Psoas muscle (tissue), 8 donors: Measurements from ENCODE around the gene C14orf93. TPM values are rescaled to one million over a fixed set of nuclear protein-coding genes. Genes with fewer than 3 reads are reported as not detected.
"Not testable (repeated sequence)": the region's sequence is repeated elsewhere in the genome, so short reads cannot be mapped to it uniquely, and the experiment has no call there.

Experiments used
- ATAC-seq, 4 donors: fragments of 200-7000 bp; cut with Tn5 transposase; one replicate each; pipeline ENCODE4 v1.9.1; 2020; ENCODE audit warnings: moderate library complexity in 3 of 4, mild to moderate bottlenecking in 2 of 4
- DNase-seq, 2 donors: peaks; one replicate each; pipeline ENCODE4 v3.0.0-alpha.2; 2020
- H3K27ac ChIP-seq: fragments of 200-600 bp; one replicate; pipeline ENCODE4 v1.8.0; 2022
- H3K27me3 ChIP-seq, 3 donors: fragments of 200-600 bp in 1 of 3; one replicate each; pipeline versions ENCODE4 v1.6.1 to v1.8.0; 2013 to 2022; ENCODE audit warnings: low read length in 2 of 3, mild to moderate bottlenecking in 2 of 3, moderate library complexity in 1 of 3; ENCODE audit not compliant: insufficient read depth in 3 of 3
- H3K36me3 ChIP-seq, 2 donors: fragments of 200-600 bp in 1 of 2; one replicate each; pipeline versions ENCODE4 v1.6.1 to v1.8.0; 2013 to 2022; ENCODE audit warnings: low read depth in 1 of 2, mild to moderate bottlenecking in 1 of 2, moderate library complexity in 1 of 2; ENCODE audit not compliant: insufficient read depth in 1 of 2
- H3K4me1 ChIP-seq: fragments of 200-600 bp; one replicate; pipeline ENCODE4 v1.8.0; 2022
- H3K4me3 ChIP-seq: fragments of 200-600 bp; one replicate; pipeline ENCODE4 v1.8.0; 2022; ENCODE audit warnings: mild to moderate bottlenecking
- H3K9me3 ChIP-seq: fragments of 200-600 bp; one replicate; pipeline ENCODE4 v1.8.0; 2022
- WGBS, 3 donors: extraction: QIAGEN DNeasy Blood & Tissue Kit; methylation state at CpG; one replicate each; pipeline versions ENCODE4 v1.1.6 to v1.1.7; 2013; 5-methylcytosine and 5-hydroxymethylcytosine counted together
- intact Hi-C, 2 donors: fragments of 100-400 bp; cut with DNase I; formaldehyde crosslinking; loops; one replicate each; pipeline versions ENCODE4 v1.11.0 to v1.14.2; 2022
- polyA plus RNA-seq, 3 donors: library from polyadenylated mRNA; stranded (reverse); fragments of 200-250 nt; gene quantifications; one replicate each; pipeline ENCODE4 v1.2.3, GENCODE V29; 2013
- total RNA-seq, 4 donors: library from RNA; stranded (reverse); fragmentation: NEBNext Ultra II Directional in 2 of 4; extraction: Animal tissue kit (Norgen Biotek cat#: 25700) in 2 of 4; gene quantifications; one replicate each; pipeline versions ENCODE4 v1.2.1 to v1.2.4, GENCODE V29; 2021 to 2023
- TF ChIP-seq, protein P1 (sequence below): fragments of 200-600 bp; IDR thresholded peaks from one replicate; pipeline ENCODE4 v1.8.0; 2022; ENCODE audit warnings: antibody characterized with exemption
- donor health status: healthy with polysubstance abuse.
- donor health status: DM: no; HTN: no; CAD: no; lungs with moderate emphysema.
- donor health status: Bipolar disorder and iron deficiency.
- donor health status: healthy.
- donor health status: DM: yes; HTN: yes; CAD: no.
- donor health status: DM: no; HTN: no; CAD: no.
- donor health status: DM: no; HTN: no; CAD: no.
- donor health status: DM: yes; HTN: yes; CAD: no.

C14orf93 gene
- total and polyA plus RNA-seq, 7 donors = 1.7 to 5.1 (median 3.5) TPM

DNA sequence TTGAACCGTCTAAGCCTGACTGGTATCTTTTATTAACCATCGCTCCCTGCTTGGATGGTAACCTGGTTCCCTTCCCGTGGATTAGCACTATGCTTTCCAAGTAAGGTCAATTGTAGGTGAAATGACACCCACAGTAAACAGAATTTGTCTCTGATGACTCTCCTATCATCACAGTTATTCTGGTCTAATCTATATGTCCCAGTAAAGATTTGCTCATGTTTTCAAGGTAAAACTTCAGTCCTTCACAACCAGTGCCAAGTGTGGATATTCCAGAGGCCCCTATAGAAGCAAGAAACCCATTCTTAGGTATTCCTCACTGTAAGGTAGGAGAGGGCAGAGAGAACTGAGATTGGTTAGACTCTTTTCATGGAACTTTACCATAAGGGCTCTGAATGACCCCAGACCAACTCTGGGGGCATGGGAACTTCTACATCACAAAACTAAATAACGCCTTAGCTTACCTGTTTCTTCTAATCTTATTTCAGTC lies 43.1 kb downstream of the C14orf93 start:
- no peaks in the 10 kb centered on the region for H3K9me3 ChIP-seq
- no peak for ATAC-seq
- 63 to 68% (median 65%) methylated on average over 4 of the region's 4 CpGs for WGBS, 3 donors
- no peak overlapping the region for H3K27ac ChIP-seq
- intact Hi-C loops = no loop called here
- TF ChIP-seq, protein P1, sequence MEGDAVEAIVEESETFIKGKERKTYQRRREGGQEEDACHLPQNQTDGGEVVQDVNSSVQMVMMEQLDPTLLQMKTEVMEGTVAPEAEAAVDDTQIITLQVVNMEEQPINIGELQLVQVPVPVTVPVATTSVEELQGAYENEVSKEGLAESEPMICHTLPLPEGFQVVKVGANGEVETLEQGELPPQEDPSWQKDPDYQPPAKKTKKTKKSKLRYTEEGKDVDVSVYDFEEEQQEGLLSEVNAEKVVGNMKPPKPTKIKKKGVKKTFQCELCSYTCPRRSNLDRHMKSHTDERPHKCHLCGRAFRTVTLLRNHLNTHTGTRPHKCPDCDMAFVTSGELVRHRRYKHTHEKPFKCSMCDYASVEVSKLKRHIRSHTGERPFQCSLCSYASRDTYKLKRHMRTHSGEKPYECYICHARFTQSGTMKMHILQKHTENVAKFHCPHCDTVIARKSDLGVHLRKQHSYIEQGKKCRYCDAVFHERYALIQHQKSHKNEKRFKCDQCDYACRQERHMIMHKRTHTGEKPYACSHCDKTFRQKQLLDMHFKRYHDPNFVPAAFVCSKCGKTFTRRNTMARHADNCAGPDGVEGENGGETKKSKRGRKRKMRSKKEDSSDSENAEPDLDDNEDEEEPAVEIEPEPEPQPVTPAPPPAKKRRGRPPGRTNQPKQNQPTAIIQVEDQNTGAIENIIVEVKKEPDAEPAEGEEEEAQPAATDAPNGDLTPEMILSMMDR = no peak
- no peaks in the 10 kb centered on the region for H3K27me3 ChIP-seq
- H3K4me1 ChIP-seq = no peaks in the 10 kb centered on the region
- no peak overlapping the region for H3K4me3 ChIP-seq
- no peaks in the 10 kb centered on the region for H3K36me3 ChIP-seq
- DNase-seq = no peak

DNA sequence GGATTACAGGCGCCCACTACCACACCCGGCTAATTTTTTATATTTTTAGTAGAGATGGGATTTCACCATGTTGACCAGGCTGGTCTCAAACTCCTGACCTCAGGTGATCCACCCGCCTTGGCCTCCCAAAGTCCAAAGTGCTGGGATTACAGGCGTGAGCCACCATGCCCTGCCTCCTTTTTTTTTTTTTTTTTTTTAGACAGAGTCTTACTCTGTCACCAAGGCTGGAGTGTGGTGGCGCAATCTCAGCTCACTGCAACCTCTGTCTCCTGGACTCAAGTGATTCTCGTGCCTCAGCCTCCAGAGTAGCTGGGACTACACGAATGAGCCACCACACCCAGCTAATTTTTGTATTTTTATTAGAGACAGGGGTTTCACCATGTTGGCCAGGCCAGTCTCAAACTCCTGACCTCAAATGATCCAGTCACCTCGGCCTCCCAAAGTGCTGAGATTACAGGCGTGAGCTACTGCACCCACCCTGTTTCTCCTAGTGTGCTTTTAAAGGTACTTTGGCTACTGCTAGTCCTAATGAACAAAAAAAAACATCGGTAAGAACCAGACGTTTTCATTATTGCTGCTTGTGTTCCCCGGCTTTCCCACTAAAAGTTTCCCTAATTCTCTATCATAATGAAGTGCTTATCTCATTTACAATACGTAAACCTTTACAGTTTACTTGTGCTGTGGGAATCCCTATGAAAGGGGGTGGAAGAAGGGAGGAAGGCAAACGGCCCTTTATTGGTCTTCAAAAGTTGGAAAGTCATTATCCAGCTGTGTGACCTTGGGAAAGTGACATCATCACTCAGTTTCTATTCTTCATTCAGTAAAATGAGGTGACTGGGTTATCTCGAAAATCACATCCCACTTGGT lies 43.8 kb downstream of the C14orf93 start:
- intact Hi-C loops, ATAC-seq, H3K27ac ChIP-seq, H3K27me3 ChIP-seq, H3K4me1 ChIP-seq, H3K4me3 ChIP-seq, H3K9me3 ChIP-seq, DNase-seq, H3K36me3 ChIP-seq: not testable (repeated sequence)
- WGBS, 3 donors = 73 to 80% (median 75%) methylated on average over 15 of the region's 15 CpGs

DNA sequence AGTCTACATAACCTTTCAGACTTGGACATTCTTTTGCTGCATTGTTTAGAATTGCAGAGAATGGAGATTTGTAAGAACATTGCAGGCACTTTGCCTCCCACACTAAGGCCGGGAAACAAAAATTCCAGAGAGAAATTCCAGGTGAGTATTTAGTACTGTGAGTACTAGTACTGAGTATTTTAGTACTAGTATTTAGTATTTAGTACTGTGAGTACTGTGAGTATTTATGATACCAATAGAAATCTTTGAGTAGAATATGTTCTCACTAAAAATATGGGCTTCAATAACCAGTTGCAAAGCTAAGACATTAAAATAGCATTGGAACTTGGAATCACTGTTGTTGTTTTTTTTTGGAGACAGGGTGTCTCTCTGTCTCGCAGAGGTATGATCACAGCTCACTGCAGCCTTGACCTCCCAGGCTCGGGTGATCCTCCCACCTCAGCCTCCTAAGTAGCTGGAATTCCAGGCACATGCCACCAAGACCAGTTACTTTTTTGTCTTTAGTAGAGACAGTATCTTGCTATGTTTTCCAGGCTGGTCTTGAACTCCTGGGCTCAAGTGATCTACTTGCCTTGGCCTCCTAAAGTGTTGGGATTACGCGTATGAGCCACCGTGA lies 47.8 kb downstream of the C14orf93 start:
- DNase-seq (no peak), ATAC-seq (no peak)
- 93 to 97% (median 95%) methylated on average over 6 of the region's 6 CpGs for WGBS, 3 donors

DNA sequence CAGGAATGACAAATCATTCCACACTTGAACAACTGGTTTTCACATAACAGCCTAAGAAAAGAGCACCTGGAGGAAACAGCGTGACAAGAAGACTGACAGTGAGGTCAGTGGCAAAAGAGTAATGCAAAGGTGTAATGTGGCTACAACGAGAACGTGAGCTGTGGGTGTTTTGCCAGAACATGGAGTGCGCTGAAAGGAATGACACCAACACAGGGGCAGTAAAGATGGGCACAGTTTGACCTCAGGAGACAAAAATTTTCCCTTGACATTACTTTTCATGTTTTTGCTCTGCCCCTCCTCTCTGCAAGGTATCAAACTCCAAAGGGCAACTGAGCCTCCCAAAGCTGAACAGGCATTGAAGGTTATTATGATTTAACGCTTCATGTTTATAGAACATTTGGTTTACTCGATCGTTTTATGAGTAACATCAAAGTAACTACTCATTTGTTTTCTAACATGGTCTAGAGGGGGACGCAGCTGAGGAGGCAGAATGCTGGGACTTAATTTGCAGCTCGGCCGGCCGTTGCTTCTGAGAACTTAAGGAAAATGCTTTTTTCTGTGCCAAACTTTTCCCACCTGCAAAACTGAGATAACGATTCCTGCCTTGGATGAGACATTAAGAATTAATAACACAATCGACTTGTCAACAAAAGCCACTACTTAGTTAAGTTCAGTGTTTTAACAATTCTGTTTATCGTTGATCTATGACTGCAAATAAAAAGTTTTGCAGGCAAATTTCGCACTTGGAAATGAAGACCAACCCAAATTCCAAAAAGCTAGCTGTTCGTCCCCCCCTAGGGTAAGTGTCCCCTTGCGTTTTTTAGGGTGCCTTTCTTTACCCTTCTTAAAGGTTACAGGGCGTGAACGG lies 54.0 kb downstream of the C14orf93 start:
- H3K4me1 ChIP-seq = peaks cover 6% of the 10 kb centered on the region
- H3K27me3 ChIP-seq = no peaks in the 10 kb centered on the region
- H3K9me3 ChIP-seq = no peaks in the 10 kb centered on the region
- peak overlapping the region; percentile 82 for H3K4me3 ChIP-seq
- TF ChIP-seq, protein P1 = no peak
- no peak for ATAC-seq
- intact Hi-C loops = loop anchor here in 1 of 2 donors (2.0 kb wide), 1 partner anchor 23 kb away; no protein-coding TSS in a partner anchor
- DNase-seq = no peak
- H3K36me3 ChIP-seq = peaks cover 0 to 29% of the 10 kb centered on the region in 2 donors
- 17 to 23% (median 19%) methylated on average over 19 of the region's 19 CpGs for WGBS, 3 donors
- H3K27ac ChIP-seq = peak overlapping the region; percentile 94

More for the DNA sequence above, 47.8 kb downstream of the C14orf93 start:
- no peak overlapping the region for H3K27ac ChIP-seq
- H3K4me3 ChIP-seq = no peak overlapping the region
- TF ChIP-seq, protein P1 = no peak
- no peaks in the 10 kb centered on the region for H3K4me1 ChIP-seq
- H3K27me3 ChIP-seq = no peaks in the 10 kb centered on the region
- intact Hi-C loops = no loop called here
- no peaks in the 10 kb centered on the region for H3K36me3 ChIP-seq
- H3K9me3 ChIP-seq = no peaks in the 10 kb centered on the region
